ENCODE measurements around the gene IDH3B. TPM values are rescaled to one million over a fixed set of nuclear protein-coding genes. Genes with fewer than 3 reads are reported as not detected.

The IDH3B gene
- total RNA-seq, 1 experiment from 2014 or later: 146 TPM

DNA sequence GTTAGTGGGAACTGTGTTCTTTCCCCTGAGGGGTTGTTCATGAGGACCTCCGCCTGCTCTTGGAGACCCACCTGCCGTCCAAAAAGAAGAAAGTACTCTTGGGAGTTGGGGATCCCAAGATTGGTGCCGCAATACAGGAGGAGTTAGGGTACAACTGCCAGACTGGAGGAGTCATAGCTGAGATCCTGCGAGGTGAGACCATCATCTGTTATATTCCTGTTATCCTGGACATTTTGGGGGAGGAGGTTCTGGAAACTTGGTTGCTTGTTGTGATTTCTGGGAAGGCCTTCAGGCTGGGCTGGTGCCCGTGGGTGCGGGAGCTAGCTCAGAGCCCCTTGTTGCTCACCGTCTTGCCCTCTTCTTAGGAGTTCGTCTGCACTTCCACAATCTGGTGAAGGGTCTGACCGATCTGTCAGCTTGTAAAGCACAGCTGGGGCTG lies 9.6 kb downstream of the IDH3B start:
- H3K4me1 ChIP-seq (ENCODE audit: insufficient read depth, low read length, poor library complexity, severe bottlenecking): peaks cover 25% of the 10 kb centered on the region
- H3K4me3 ChIP-seq (ENCODE audit: low read depth, low read length, poor library complexity, severe bottlenecking): peak overlapping the region; percentile 100
- DNase-seq (ENCODE audit: low spot score): no peak
- H3K9me3 ChIP-seq (ENCODE audit: low read depth, low read length, poor library complexity, severe bottlenecking): no peaks in the 10 kb centered on the region
- CTCF ChIA-PET: no interaction called here
- no peaks in the 10 kb centered on the region for H3K27me3 ChIP-seq (replicated peaks; ENCODE audit: insufficient read depth, low read depth, low read length, poor library complexity)
- TF ChIP-seq EZH2 (IDR thresholded peaks at IDR 0.05; ENCODE audit: borderline replicate concordance, low read depth, low read length, poor library complexity, severe bottlenecking) (no peak), CTCF (conservative IDR thresholded peaks at IDR 0.05; ENCODE audit: low read depth, low read length) (no peak)
- intact Hi-C loops (cut with micrococcal nuclease; ENCODE audit: unreplicated experiment): no loop called here
- POLR2A ChIA-PET (ENCODE audit: low non-redundant PET): interaction anchor here (0.9 kb wide), 1 partner anchor 130 kb away, joined by 3 read pairs; no protein-coding TSS in a partner anchor
- peak overlapping the region; percentile 90 for H3K27ac ChIP-seq (ENCODE audit: low read depth, low read length, poor library complexity, severe bottlenecking)
- no TSS peak for BruUV-seq (replicated peaks)
- peaks cover 65% of the 10 kb centered on the region for H3K36me3 ChIP-seq (ENCODE audit: insufficient read depth, low read length, poor library complexity, severe bottlenecking)

DNA sequence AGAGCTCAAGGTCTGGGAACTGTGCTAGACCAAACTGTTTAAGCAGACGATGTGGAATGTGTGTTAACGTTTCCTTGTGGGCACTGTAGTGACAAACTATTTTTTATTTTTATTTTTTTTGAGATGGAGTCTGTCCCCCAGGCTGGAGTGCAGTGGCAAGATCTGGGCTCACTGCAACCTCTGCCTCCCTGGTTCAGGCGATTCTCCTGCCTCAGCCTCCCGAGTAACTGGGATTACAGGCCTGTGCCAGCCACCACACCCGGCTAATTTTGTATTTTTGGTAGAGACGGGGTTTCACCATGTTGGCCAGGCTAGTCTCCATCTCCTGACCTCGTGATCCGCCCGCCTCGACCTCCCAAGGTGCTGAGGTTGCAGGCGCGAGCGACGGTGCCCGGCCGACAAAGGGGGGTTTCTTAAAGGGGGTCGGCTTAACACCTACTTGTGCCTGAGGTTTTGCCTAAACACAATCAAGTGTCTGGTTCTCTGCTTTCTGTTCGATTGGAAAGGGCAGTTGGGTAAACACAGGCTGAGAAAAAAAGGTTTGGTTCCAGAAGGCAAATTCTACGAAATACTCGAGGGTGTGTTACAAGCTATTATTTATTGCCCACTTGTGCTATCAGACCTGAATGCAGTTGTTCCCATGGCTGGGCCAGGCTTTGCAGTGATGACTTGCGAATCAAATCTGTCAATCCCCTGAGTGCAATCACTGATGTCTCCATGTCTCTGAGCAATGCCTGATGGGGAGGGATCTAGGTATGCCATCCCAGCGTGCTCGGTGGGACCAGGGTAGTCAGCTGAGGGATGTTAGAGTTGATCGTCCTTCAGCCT lies 10.2 kb downstream of the IDH3B start:
- no peak for DNase-seq (ENCODE audit: low spot score)
- intact Hi-C loops (cut with micrococcal nuclease; ENCODE audit: unreplicated experiment): loop anchor here (2.0 kb wide), 2 partner anchors 129 to 183 kb away; partner anchors contain the start of gene SNRPB
- POLR2A ChIA-PET (ENCODE audit: low non-redundant PET): no interaction called here
- CTCF ChIA-PET: no interaction called here
- H3K9me3 ChIP-seq (ENCODE audit: low read depth, low read length, poor library complexity, severe bottlenecking): no peaks in the 10 kb centered on the region
- peaks cover 25% of the 10 kb centered on the region for H3K4me1 ChIP-seq (ENCODE audit: insufficient read depth, low read length, poor library complexity, severe bottlenecking)
- peak overlapping the region; percentile 90 for H3K27ac ChIP-seq (ENCODE audit: low read depth, low read length, poor library complexity, severe bottlenecking)
- peaks cover 59% of the 10 kb centered on the region for H3K36me3 ChIP-seq (ENCODE audit: insufficient read depth, low read length, poor library complexity, severe bottlenecking)
- peak overlapping the region; percentile 100 for H3K4me3 ChIP-seq (ENCODE audit: low read depth, low read length, poor library complexity, severe bottlenecking)
- no peak for TF ChIP-seq EZH2 (IDR thresholded peaks at IDR 0.05; ENCODE audit: borderline replicate concordance, low read depth, low read length, poor library complexity, severe bottlenecking)
- no peak for TF ChIP-seq CTCF (conservative IDR thresholded peaks at IDR 0.05; ENCODE audit: low read depth, low read length)
- BruUV-seq (replicated peaks): no TSS peak
- no peaks in the 10 kb centered on the region for H3K27me3 ChIP-seq (replicated peaks; ENCODE audit: insufficient read depth, low read depth, low read length, poor library complexity)

DNA sequence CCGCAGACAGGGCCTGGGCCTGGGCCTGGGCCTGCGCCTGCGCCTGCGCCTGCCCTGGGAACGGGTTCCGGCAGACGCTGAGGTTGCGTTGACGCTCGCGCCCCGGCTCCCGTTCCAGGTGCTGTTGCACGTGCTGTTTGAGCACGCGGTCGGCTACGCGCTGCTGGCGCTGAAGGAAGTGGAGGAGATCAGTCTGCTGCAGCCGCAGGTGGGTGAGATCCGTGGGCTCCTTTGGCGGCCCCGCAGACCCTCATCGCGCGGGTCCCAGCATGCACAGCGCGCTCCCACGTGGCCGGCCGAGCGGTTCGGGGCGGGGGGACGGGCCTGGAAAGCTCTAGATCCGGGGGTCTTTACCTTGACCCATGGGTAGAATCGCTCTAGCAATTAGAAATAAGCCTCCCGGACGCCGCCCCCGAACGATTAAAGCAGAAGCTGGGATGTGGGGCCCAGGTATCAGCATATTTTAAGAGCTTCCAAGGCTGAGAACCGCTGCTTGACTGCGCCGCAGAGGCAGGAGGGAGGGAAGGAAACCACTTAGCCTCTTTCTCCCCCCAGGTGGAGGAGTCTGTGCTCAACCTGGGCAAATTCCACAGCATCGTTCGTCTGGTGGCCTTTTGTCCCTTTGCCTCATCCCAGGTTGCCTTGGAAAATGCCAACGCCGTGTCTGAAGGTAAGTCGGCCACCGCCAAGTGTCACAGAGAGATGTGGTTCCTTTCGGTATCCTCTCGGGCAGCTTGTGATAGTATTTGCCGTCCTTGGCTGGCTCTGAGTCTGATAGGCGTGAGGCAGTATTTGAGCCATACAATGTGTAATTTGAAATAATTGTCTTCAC lies 11.1 kb downstream of the IDH3B start:
- Histone ChIP-seq H3K9me3 (ENCODE audit: low read depth, low read length, poor library complexity, severe bottlenecking) (no peaks in the 10 kb centered on the region), H3K27me3 (replicated peaks; ENCODE audit: insufficient read depth, low read depth, low read length, poor library complexity) (no peaks in the 10 kb centered on the region), H3K4me3 (ENCODE audit: low read depth, low read length, poor library complexity, severe bottlenecking) (peak overlapping the region; percentile 100), H3K4me1 (ENCODE audit: insufficient read depth, low read length, poor library complexity, severe bottlenecking) (peaks cover 25% of the 10 kb centered on the region), H3K36me3 (ENCODE audit: insufficient read depth, low read length, poor library complexity, severe bottlenecking) (peaks cover 51% of the 10 kb centered on the region), H3K27ac (ENCODE audit: low read depth, low read length, poor library complexity, severe bottlenecking) (peak overlapping the region; percentile 90)
- TSS peak; percentile 50 for BruUV-seq (replicated peaks)
- no peak for TF ChIP-seq CTCF (conservative IDR thresholded peaks at IDR 0.05; ENCODE audit: low read depth, low read length)
- no peak for TF ChIP-seq EZH2 (IDR thresholded peaks at IDR 0.05; ENCODE audit: borderline replicate concordance, low read depth, low read length, poor library complexity, severe bottlenecking)
- intact Hi-C loops (cut with micrococcal nuclease; ENCODE audit: unreplicated experiment): loop anchor here (2.0 kb wide), 2 partner anchors 128 to 182 kb away; partner anchors contain the start of gene SNRPB
- CTCF ChIA-PET: no interaction called here
- peak; percentile 60 for DNase-seq (ENCODE audit: low spot score)
- POLR2A ChIA-PET (ENCODE audit: low non-redundant PET): interaction anchor here (1.1 kb wide), 1 partner anchor 11 kb away, joined by 4 read pairs; the partner anchor contains the start of gene IDH3B

Data from A673 (cell line).